ENCODE data around the gene MAP3K3. TPM values are rescaled to one million over a fixed set of nuclear protein-coding genes. Genes with fewer than 3 reads are reported as not detected.

The MAP3K3 gene
- total RNA-seq, 4 donors from 2014 or later: 47.0 to 89.8 (median 53.7) TPM

- ATAC-seq (ENCODE audit: low FRiP score): no peak
- no peak for TF ChIP-seq CTCF (IDR thresholded peaks at IDR 0.05)
- DNase-seq (ENCODE audit: low spot score): no peak
These were observed 25.0 kb downstream of the MAP3K3 start for GRCh38 chr17:63647065-63647725.

- ATAC-seq (ENCODE audit: low FRiP score) (no peak), DNase-seq (ENCODE audit: low spot score) (no peak)
- TF ChIP-seq CTCF (IDR thresholded peaks at IDR 0.05): no peak
These were observed 25.7 kb downstream of the MAP3K3 start for GRCh38 chr17:63647936-63648335.

GRCh38 chr17:63649813-63650212, 27.6 kb downstream of the MAP3K3 start:
- DNase-seq (ENCODE audit: low spot score) (no peak), ATAC-seq (ENCODE audit: low FRiP score) (no peak)
- no peak for TF ChIP-seq CTCF (IDR thresholded peaks at IDR 0.05)

GRCh38 chr17:63652106-63652505, 29.9 kb downstream of the MAP3K3 start:
- TF ChIP-seq CTCF (IDR thresholded peaks at IDR 0.05): no peak
- ATAC-seq (ENCODE audit: low FRiP score): no peak

GRCh38 chr17:63653050-63653449, 30.8 kb downstream of the MAP3K3 start:
- no peak for TF ChIP-seq CTCF (IDR thresholded peaks at IDR 0.05)
- ATAC-seq (ENCODE audit: low FRiP score) (no peak), DNase-seq (ENCODE audit: low spot score) (no peak)

More at GRCh38 chr17:63652106-63652505, 29.9 kb downstream of the MAP3K3 start:
- no peak for DNase-seq (ENCODE audit: low spot score)

- TF ChIP-seq CTCF (IDR thresholded peaks at IDR 0.05): no peak
These were observed 35.6 kb downstream of the MAP3K3 start for GRCh38 chr17:63657786-63658185.

GRCh38 chr17:63658366-63658765, 36.1 kb downstream of the MAP3K3 start:
- DNase-seq (ENCODE audit: low spot score) (no peak), ATAC-seq (ENCODE audit: low FRiP score) (no peak)
- no peak for TF ChIP-seq CTCF (IDR thresholded peaks at IDR 0.05)

More at GRCh38 chr17:63657786-63658185, 35.6 kb downstream of the MAP3K3 start:
- ATAC-seq (ENCODE audit: low FRiP score) (no peak), DNase-seq (ENCODE audit: low spot score) (no peak)

Data from omental fat pad (tissue), 4 donors.